Stomach (tissue), 9 donors: ENCODE results near the gene SLC35C1. TPM values are rescaled to one million over a fixed set of nuclear protein-coding genes. Genes with fewer than 3 reads are reported as not detected.

Experiments
- DNase-seq, 2 donors: peaks; one replicate each; pipeline versions ENCODE4 v3.0.0 to v3.0.0-alpha.2; 2013 to 2019
- H3K27ac ChIP-seq, 5 donors: fragments of 200-600 bp in 4 of 5; sonication (generic) in 4 of 5; one replicate each; pipeline ENCODE4 v1.5.1; 2013 to 2019; ENCODE audit warnings: mild to moderate bottlenecking in 1 of 5, moderate library complexity in 1 of 5
- H3K27me3 ChIP-seq, 3 donors: fragments of 200-600 bp; sonication (generic); one replicate each; pipeline ENCODE4 v1.5.1; 2017 to 2019; ENCODE audit warnings: mixed run types in 1 of 3
- H3K36me3 ChIP-seq, 4 donors: fragments of 200-600 bp; sonication (generic); 1 replicate in 3 of 4; 2 replicates in 1 of 4; pipeline ENCODE4 v1.5.1; 2016 to 2019
- H3K4me1 ChIP-seq, 4 donors: fragments of 200-600 bp; sonication (generic); one replicate each; pipeline ENCODE4 v1.5.1; 2016 to 2019
- H3K4me3 ChIP-seq, 4 donors: fragments of 200-600 bp; sonication (generic) in 3 of 4; one replicate each; pipeline ENCODE4 v1.5.1; 2016 to 2019; ENCODE audit warnings: mild to moderate bottlenecking in 1 of 4
- H3K9me3 ChIP-seq, 4 donors: fragments of 200-600 bp; sonication (generic); one replicate each; pipeline ENCODE4 v1.5.1; 2016 to 2019
- CTCF ChIP-seq, 7 experiments: fragments of 450-650 bp in 4 of 7; fragments of 200-600 bp in 3 of 7; sonication (generic) in 3 of 7; IDR thresholded peaks; one replicate each; pipeline ENCODE4 v1.5.1; 2016 to 2019; ENCODE audit warnings: antibody characterized with exemption in 7 of 7, control low read depth in 2 of 7, mild to moderate bottlenecking in 1 of 7
- EP300 ChIP-seq: sonication (generic); formaldehyde crosslinking; IDR thresholded peaks from one replicate; pipeline ENCODE4 v1.6.1; 2017; ENCODE audit warnings: antibody characterized with exemption
- POLR2A ChIP-seq, 4 donors: fragments of 450-650 bp; IDR thresholded peaks; one replicate each; pipeline ENCODE4 v1.6.1; 2016; ENCODE audit warnings: antibody characterized with exemption in 4 of 4, control low read depth in 2 of 4, mild to moderate bottlenecking in 1 of 4, moderate library complexity in 1 of 4
- POLR2AphosphoS5 ChIP-seq, 3 donors: sonication (generic); formaldehyde crosslinking; IDR thresholded peaks; one replicate each; pipeline ENCODE4 v1.6.1; 2016; ENCODE audit warnings: antibody characterized with exemption in 3 of 3
- WGBS, 5 donors: extraction: QIAGEN DNeasy Blood & Tissue Kit in 3 of 5; methylation state at CpG; one replicate each; pipeline versions ENCODE4 v1.1.5 to v1.1.7; 2013 to 2018; 5-methylcytosine and 5-hydroxymethylcytosine counted together
- intact Hi-C: fragments of 100-400 bp; cut with DNase I; formaldehyde crosslinking; loops from one replicate; pipeline ENCODE4 v1.15.1; 2023; ENCODE audit warnings: low total_unique reads
- polyA plus RNA-seq, 3 donors: library from polyadenylated mRNA; stranded (reverse); fragments of 200-250 nt; gene quantifications; one replicate each; pipeline ENCODE4 v1.2.3, GENCODE V29; 2013
- total RNA-seq, 5 donors: library from RNA; depleted of rRNA; stranded (reverse); fragments of >200 nt; gene quantifications; one replicate each; pipeline versions ENCODE4 v1.1.0 to v1.2.3, GENCODE V29; 2014 to 2016
- donor health status: healthy with polysubstance abuse.
- donor health status: Bipolar disorder and iron deficiency.
- donor health status: healthy.

The SLC35C1 gene
- total and polyA plus RNA-seq, 8 donors: 7.6 to 21.4 (median 9.4) TPM

- Histone ChIP-seq H3K27me3 (no peaks in the 10 kb centered on the region), H3K9me3 (no peaks in the 10 kb centered on the region), H3K4me1 (peaks cover 0 to 4% (median under 1%) of the 10 kb centered on the region in 4 donors), H3K27ac (no peak overlapping the region), H3K36me3 (no peaks in the 10 kb centered on the region), H3K4me3 (no peak overlapping the region)
- TF ChIP-seq EP300 (no peak), POLR2AphosphoS5 (IDR thresholded peaks at IDR 0.05) (no peak), CTCF (IDR thresholded peaks at IDR 0.05) (no peak), POLR2A (IDR thresholded peaks at IDR 0.05) (no peak)
- peak in 1 of 2 donors; percentile 4 for DNase-seq
- intact Hi-C loops: no loop called here
- 44 to 68% (median 58%) methylated on average over 7 of the region's 7 CpGs for WGBS, 5 donors
Observed at GRCh38 chr11:45766469-45766868, 38.5 kb upstream of the SLC35C1 start.

GRCh38 chr11:45768486-45768885 is 36.5 kb upstream of the SLC35C1 start:
- H3K9me3 ChIP-seq: no peaks in the 10 kb centered on the region
- no peaks in the 10 kb centered on the region for H3K36me3 ChIP-seq

GRCh38 chr11:45769960-45770359 is 35.0 kb upstream of the SLC35C1 start:
- TF ChIP-seq EP300: no peak
- no peak for TF ChIP-seq POLR2AphosphoS5 (IDR thresholded peaks at IDR 0.05)
- no peak for TF ChIP-seq POLR2A (IDR thresholded peaks at IDR 0.05)
- TF ChIP-seq CTCF (IDR thresholded peaks at IDR 0.05): no peak
- WGBS, 5 donors: 86 to 96% (median 90%) methylated on average over 5 of the region's 5 CpGs
- DNase-seq: no peak
- no peaks in the 10 kb centered on the region for H3K9me3 ChIP-seq
- H3K27ac ChIP-seq: no peak overlapping the region
- no peaks in the 10 kb centered on the region for H3K27me3 ChIP-seq
- no peak overlapping the region for H3K4me3 ChIP-seq
- peaks cover 0 to 14% (median 5%) of the 10 kb centered on the region in 4 donors for H3K4me1 ChIP-seq
- intact Hi-C loops: no loop called here
- no peaks in the 10 kb centered on the region for H3K36me3 ChIP-seq

More at GRCh38 chr11:45768486-45768885, 36.5 kb upstream of the SLC35C1 start:
- intact Hi-C loops: no loop called here
- Histone ChIP-seq H3K27ac (no peak overlapping the region), H3K27me3 (no peaks in the 10 kb centered on the region), H3K4me3 (no peak overlapping the region), H3K4me1 (peaks cover 0 to 14% (median 5%) of the 10 kb centered on the region in 4 donors)
- peak in 1 of 2 donors; percentile 10 for DNase-seq
- WGBS, 5 donors: 74 to 83% (median 78%) methylated on average over 5 of the region's 5 CpGs
- no peak for TF ChIP-seq POLR2AphosphoS5 (IDR thresholded peaks at IDR 0.05)
- no peak for TF ChIP-seq POLR2A (IDR thresholded peaks at IDR 0.05)
- TF ChIP-seq EP300: no peak
- no peak for TF ChIP-seq CTCF (IDR thresholded peaks at IDR 0.05)

DNA sequence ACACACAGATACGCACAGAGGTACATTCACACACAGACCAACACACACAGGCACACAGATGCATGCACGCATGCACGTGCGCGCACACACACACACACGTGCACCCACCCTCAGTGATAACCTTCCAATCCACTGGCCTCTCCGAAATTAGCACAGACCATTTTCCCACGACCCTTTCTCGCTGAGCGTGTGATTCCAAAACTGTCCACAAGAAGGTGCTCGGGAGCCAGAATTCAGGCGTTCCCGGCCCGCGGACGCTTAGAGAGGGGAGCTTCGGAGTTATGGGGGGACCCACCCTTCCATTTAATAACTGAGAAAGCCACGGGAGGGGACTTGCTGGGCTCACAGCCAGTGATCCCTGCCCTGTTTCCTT is 33.8 kb upstream of the SLC35C1 start:
- Histone ChIP-seq H3K27ac (peak overlapping the region; percentile 9 to 76 (median 56)), H3K36me3 (no peaks in the 10 kb centered on the region), H3K9me3 (no peaks in the 10 kb centered on the region), H3K4me3 (peak overlapping the region; percentile 53 to 59 (median 56)), H3K27me3 (no peaks in the 10 kb centered on the region), H3K4me1 (peaks cover 0 to 14% (median 5%) of the 10 kb centered on the region in 4 donors)
- peak; percentile 69 to 87 for DNase-seq
- intact Hi-C loops: no loop called here
- 3 to 5% (median 4%) methylated on average over 18 of the region's 18 CpGs for WGBS, 5 donors
- TF ChIP-seq POLR2AphosphoS5 (IDR thresholded peaks at IDR 0.05) (peak in 1 of 3 donors; percentile 6), CTCF (IDR thresholded peaks at IDR 0.05) (peak in 5 of 7 experiments; percentile 73 to 93 (median 87)), POLR2A (IDR thresholded peaks at IDR 0.05) (no peak), EP300 (no peak)
